ENCODE data around the gene NLGN1. TPM values are rescaled to one million over a fixed set of nuclear protein-coding genes. Genes with fewer than 3 reads are reported as not detected.

NLGN1 gene
- total RNA-seq, 1 donor from 2014 or later: 50.2 TPM

DNA sequence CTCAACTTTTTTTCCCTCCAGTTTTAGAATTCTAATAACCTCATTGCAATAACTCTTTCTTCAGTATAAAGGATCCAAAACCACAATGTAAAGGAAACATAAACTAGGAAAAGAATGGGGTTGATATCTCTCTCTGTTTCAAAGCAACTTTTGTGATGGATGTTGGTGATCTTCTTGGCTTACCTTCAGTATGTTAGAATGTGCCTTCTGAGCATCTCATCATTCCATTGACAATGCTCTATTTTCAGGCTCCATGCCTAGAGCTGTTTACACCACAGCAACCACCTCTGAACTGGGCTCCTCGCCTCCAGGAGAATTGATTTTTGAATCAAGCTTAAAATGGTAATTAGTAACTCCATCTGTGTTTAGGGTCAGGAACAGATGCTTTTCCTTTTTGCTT lies 6.6 kb downstream of the NLGN1 start:
- no peaks in the 10 kb centered on the region for H3K36me3 Mint-ChIP-seq (ENCODE audit: unreplicated experiment)
- H3K4me1 Mint-ChIP-seq (ENCODE audit: low read depth, unreplicated experiment): peaks cover 39% of the 10 kb centered on the region
- peak overlapping the region; percentile 86 for H3K27ac Mint-ChIP-seq (ENCODE audit: unreplicated experiment)

DNA sequence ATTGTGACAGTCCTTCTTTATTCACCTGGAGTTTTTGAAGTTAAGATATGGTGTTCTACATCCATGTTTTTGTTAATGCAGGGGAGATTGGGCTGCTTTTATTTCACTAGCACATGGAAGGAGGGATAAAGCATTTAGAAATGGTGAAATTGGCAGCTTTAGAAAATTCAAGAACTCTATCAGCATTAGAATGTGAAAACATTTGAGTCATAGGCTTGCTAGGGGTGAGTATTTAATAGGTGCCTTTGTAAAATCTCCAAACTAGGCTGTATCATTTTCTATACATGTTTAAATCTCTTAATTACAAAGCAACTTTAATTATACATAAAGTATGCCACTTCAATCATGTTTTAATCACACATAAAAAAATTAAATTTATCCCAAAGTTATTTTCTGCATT lies 12.9 kb downstream of the NLGN1 start:
- Mint-ChIP-seq H3K9me3 (ENCODE audit: unreplicated experiment) (peaks cover 3% of the 10 kb centered on the region), H3K4me3 (ENCODE audit: unreplicated experiment) (no peak overlapping the region), H3K27me3 (ENCODE audit: unreplicated experiment) (peaks cover 5% of the 10 kb centered on the region), H3K36me3 (ENCODE audit: unreplicated experiment) (no peaks in the 10 kb centered on the region), H3K27ac (ENCODE audit: unreplicated experiment) (no peak overlapping the region), H3K4me1 (ENCODE audit: low read depth, unreplicated experiment) (peaks cover 14% of the 10 kb centered on the region)
- no peak for DNase-seq
- TF ChIP-seq, protein P1, sequence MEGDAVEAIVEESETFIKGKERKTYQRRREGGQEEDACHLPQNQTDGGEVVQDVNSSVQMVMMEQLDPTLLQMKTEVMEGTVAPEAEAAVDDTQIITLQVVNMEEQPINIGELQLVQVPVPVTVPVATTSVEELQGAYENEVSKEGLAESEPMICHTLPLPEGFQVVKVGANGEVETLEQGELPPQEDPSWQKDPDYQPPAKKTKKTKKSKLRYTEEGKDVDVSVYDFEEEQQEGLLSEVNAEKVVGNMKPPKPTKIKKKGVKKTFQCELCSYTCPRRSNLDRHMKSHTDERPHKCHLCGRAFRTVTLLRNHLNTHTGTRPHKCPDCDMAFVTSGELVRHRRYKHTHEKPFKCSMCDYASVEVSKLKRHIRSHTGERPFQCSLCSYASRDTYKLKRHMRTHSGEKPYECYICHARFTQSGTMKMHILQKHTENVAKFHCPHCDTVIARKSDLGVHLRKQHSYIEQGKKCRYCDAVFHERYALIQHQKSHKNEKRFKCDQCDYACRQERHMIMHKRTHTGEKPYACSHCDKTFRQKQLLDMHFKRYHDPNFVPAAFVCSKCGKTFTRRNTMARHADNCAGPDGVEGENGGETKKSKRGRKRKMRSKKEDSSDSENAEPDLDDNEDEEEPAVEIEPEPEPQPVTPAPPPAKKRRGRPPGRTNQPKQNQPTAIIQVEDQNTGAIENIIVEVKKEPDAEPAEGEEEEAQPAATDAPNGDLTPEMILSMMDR (IDR thresholded peaks at IDR 0.05; ENCODE audit: partially characterized antibody, unreplicated experiment): no peak

More for the DNA sequence above, 6.6 kb downstream of the NLGN1 start:
- Mint-ChIP-seq H3K9me3 (ENCODE audit: unreplicated experiment) (peaks cover 5% of the 10 kb centered on the region), H3K27me3 (ENCODE audit: unreplicated experiment) (peaks cover 5% of the 10 kb centered on the region), H3K4me3 (ENCODE audit: unreplicated experiment) (peak overlapping the region; percentile 74)
- DNase-seq: no peak
- TF ChIP-seq, protein P1 (IDR thresholded peaks at IDR 0.05; ENCODE audit: partially characterized antibody, unreplicated experiment): no peak

DNA sequence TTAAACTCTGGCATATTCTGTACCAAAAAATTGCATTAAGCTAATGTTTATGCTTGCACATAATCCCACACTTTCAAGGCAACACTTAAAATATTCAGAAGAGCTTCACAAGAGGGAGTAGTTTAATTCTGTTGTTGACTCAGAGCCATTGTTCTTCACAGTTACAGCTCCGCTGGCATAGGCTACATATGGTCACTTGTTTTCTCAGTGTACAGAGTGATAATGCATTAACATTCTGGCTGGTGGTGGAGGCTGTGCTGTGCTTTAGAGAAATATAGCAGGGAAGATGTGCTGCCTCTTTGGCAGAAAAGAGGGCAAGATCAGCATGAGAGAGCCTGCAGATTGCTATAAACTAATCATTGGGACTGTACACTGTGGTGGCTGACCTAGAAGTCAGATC lies 13.3 kb downstream of the NLGN1 start:
- Mint-ChIP-seq H3K27ac (ENCODE audit: unreplicated experiment) (peak overlapping the region; percentile 86), H3K4me1 (ENCODE audit: low read depth, unreplicated experiment) (peaks cover 11% of the 10 kb centered on the region), H3K9me3 (ENCODE audit: unreplicated experiment) (peaks cover 3% of the 10 kb centered on the region), H3K36me3 (ENCODE audit: unreplicated experiment) (no peaks in the 10 kb centered on the region), H3K27me3 (ENCODE audit: unreplicated experiment) (peaks cover 5% of the 10 kb centered on the region), H3K4me3 (ENCODE audit: unreplicated experiment) (no peak overlapping the region)
- DNase-seq: no peak
- TF ChIP-seq, protein P1 (IDR thresholded peaks at IDR 0.05; ENCODE audit: partially characterized antibody, unreplicated experiment): no peak

DNA sequence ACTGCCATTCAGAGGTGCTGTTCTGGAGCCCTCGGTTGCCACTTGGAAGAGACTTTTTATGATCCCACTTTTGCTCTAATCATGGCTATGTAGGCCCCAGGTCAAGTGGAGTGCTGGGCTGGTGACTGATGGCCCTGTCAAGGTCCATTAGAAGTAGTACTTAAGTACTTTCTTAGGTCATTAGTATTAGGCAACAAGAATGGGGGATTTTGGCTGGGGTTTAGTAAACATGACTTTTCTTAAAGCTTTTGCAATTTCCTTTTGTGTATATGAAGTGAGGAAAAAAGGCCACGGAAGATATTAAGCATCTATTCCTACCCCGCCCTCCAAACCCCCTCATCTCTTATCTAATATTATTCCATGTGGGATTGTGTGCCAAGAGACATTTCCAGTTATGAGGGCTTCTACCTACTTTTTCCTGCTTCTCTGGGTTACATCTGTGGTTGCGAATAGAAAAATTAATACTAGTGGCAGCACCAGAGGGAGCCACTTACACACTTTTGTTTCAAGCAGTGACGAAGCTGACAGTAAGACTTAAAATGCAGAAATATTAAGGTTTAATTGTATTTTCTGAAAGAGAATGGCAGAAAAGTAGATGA lies 13.9 kb downstream of the NLGN1 start:
- peak overlapping the region; percentile 86 for H3K27ac Mint-ChIP-seq (ENCODE audit: unreplicated experiment)
- DNase-seq: no peak
- H3K4me3 Mint-ChIP-seq (ENCODE audit: unreplicated experiment): no peak overlapping the region
- peaks cover 5% of the 10 kb centered on the region for H3K27me3 Mint-ChIP-seq (ENCODE audit: unreplicated experiment)
- H3K4me1 Mint-ChIP-seq (ENCODE audit: low read depth, unreplicated experiment): peaks cover 11% of the 10 kb centered on the region
- H3K36me3 Mint-ChIP-seq (ENCODE audit: unreplicated experiment): no peaks in the 10 kb centered on the region
- peaks cover 3% of the 10 kb centered on the region for H3K9me3 Mint-ChIP-seq (ENCODE audit: unreplicated experiment)
- TF ChIP-seq, protein P1 (IDR thresholded peaks at IDR 0.05; ENCODE audit: partially characterized antibody, unreplicated experiment): no peak

DNA sequence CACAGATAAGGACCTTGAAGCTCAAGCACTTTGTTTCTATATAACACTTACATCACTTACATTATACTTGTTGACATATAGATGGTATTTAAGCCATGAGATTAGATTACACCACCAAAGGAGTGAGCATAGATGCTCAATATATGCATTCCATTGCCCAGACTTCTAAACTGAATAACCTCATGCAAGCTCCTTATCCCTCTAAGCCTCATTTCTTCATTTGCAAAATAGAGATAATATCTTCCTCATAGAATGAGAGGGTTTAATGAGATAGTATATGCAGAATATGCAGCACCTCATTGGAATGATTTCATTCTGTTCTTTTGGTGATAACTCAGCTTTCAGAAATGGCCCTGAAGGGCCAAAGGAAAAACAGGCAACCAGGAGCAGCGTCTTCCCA lies 18.5 kb downstream of the NLGN1 start:
- Mint-ChIP-seq H3K4me3 (ENCODE audit: unreplicated experiment) (no peak overlapping the region), H3K27me3 (ENCODE audit: unreplicated experiment) (peaks cover 5% of the 10 kb centered on the region), H3K9me3 (ENCODE audit: unreplicated experiment) (peaks cover 3% of the 10 kb centered on the region), H3K36me3 (ENCODE audit: unreplicated experiment) (no peaks in the 10 kb centered on the region), H3K4me1 (ENCODE audit: low read depth, unreplicated experiment) (peaks cover 7% of the 10 kb centered on the region), H3K27ac (ENCODE audit: unreplicated experiment) (no peak overlapping the region)
- TF ChIP-seq, protein P1 (IDR thresholded peaks at IDR 0.05; ENCODE audit: partially characterized antibody, unreplicated experiment): no peak
- DNase-seq: no peak
